AG08395 (cell line): ENCODE data around the gene NFKB2.

Experiments used
- DNase-seq: peaks from one replicate; pipeline ENCODE4 v3.0.0; 2012; ENCODE audit warnings: mixed read lengths, low spot score

The NFKB2 gene

DNA sequence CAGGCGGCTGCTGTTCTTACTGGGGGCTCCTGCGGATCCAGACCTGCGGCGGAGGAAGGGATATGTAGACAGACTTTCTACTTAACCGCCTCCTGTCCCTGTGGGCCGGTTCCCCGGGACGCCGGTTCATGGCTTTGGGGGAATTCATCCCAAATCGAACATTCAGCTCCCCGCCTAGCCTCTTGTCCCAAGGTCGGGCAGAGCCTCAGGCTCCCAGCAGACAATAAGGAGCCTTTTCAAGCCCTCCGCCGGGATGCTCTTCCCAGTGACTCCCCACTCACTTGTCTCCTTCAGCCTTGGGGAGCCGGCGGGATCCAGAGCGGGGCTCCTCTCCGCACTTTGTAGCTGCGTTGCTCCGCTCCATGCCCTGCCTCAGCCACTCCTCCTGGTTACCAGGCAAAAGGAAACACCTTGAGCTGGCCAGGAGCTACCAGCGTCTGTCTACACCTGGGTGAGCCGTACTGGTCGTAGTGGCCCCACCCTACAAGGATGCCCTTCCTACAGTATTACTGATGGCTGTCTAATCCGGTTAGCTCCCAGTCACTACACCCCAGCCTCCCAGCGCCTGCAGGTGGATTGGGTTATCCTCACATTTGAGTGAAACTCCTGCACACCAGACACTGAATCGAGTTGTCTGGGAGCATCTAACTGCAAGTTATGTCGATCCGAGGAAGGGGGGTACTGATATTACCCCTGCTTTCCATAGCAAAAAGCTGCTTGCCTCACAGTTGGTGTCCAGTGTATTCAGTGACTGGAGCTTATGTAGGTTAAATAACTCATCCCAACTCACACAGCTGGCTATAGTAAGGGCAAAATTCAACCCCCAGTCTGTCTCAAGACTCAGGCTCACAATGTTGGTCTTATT lies 55.8 kb downstream of the NFKB2 start, which contains the start of gene C10orf95:
TSS of gene C10orf95 (minus strand) at position 439 of the 865 bp plus-strand sequence. CDS start 450 bp downstream, outside the sequence.
- no peak for DNase-seq
